GM10266 (cell line): ENCODE results near the gene ARL9.

Experiments
- DNase-seq: peaks from one replicate; pipeline ENCODE4 v3.0.0; 2012; ENCODE audit errors: extremely low spot score
- TF ChIP-seq, protein P1 (sequence below): IDR thresholded peaks from 2 replicates; pipeline ENCODE4 v1.5.1; 2012; ENCODE audit warnings: mild to moderate bottlenecking, low read depth; ENCODE audit not compliant: control insufficient read depth, insufficient read depth; ENCODE audit errors: missing control alignments

The ARL9 gene

DNA sequence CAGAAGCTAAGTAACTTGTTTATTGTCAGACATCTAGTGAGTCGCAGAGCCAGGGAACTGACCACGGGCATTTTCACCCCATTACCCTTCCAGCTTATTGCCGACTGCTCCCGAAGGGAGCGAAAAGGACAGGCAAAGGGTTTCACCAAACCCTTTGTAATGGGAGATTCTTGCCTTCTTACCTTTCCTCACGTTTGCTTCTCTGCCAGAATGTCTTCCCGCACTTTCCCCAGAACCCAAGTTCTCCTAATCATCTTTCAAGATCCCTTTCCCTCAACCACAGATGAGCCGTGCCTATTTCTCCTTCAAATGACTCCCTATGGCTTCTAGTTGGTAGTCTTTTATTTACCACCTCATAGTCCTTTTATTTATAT lies 38.7 kb upstream of the ARL9 start:
- TF ChIP-seq, protein P1, sequence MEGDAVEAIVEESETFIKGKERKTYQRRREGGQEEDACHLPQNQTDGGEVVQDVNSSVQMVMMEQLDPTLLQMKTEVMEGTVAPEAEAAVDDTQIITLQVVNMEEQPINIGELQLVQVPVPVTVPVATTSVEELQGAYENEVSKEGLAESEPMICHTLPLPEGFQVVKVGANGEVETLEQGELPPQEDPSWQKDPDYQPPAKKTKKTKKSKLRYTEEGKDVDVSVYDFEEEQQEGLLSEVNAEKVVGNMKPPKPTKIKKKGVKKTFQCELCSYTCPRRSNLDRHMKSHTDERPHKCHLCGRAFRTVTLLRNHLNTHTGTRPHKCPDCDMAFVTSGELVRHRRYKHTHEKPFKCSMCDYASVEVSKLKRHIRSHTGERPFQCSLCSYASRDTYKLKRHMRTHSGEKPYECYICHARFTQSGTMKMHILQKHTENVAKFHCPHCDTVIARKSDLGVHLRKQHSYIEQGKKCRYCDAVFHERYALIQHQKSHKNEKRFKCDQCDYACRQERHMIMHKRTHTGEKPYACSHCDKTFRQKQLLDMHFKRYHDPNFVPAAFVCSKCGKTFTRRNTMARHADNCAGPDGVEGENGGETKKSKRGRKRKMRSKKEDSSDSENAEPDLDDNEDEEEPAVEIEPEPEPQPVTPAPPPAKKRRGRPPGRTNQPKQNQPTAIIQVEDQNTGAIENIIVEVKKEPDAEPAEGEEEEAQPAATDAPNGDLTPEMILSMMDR: no peak
- no peak for DNase-seq

DNA sequence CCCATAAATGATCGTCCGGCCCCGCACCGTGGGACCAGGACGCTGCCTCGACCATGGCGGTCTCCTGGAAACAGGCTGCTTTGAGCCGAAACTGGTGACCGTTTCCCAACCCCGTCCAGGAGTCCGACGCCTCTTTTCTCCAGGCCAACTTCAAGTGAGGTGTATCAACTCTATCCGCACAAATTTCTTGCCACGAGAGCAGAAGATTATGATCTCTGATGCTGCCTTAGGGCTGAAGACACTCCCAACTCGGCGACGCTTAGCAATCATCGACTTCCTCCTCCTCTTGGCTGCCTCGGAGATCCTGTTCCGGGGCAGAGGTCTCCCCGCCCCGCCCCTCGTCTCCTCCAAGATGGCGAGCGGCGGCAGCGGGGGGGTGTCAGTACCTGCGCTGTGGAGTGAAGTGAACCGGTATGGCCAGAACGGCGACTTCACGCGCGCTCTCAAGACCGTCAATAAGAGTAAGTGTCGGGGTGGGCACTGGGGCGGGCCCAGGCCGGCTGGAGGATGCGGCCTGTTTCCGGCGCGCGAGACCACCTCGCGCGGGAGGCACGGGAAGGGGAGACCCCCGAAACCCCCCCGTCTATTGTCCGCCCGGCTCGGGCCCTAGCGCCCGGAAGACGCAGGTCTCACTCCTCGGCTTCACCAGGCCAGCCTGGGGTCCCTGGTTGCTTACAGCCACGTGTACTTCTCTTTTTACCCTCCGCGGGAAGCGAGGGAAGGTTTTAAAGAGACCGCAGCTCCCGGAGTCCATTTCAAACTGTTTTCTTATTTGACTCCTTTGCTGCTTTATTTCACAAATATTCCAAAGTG lies 38.1 kb upstream of the ARL9 start, which contains the start of gene SRP72:
Gene SRP72 (plus strand): TSS at position 334 of the 813 bp plus-strand sequence. CDS start 19 bp downstream, at position 353.
- DNase-seq: peak; percentile 87

DNA sequence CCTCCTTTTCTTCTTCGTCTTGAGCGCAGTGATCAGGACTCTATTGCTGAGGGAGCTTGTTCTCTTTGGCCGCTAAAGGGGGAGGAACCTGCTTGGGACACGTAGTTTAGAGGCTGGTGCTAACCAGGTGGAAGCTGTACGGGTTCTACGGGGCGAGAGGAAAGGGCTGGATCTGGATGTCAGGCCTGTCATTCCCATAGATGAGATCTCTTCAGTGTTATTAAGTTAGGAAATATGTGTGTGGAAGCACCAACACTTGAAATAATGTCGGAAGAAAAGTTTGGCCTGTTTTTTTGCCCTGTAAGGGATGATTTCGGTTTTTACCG lies 37.5 kb upstream of the ARL9 start:
- peak; percentile 35 for DNase-seq
- TF ChIP-seq, protein P1: no peak

More for the DNA sequence above, 38.1 kb upstream of the ARL9 start, which contains the start of gene SRP72:
- TF ChIP-seq, protein P1: no peak

DNA sequence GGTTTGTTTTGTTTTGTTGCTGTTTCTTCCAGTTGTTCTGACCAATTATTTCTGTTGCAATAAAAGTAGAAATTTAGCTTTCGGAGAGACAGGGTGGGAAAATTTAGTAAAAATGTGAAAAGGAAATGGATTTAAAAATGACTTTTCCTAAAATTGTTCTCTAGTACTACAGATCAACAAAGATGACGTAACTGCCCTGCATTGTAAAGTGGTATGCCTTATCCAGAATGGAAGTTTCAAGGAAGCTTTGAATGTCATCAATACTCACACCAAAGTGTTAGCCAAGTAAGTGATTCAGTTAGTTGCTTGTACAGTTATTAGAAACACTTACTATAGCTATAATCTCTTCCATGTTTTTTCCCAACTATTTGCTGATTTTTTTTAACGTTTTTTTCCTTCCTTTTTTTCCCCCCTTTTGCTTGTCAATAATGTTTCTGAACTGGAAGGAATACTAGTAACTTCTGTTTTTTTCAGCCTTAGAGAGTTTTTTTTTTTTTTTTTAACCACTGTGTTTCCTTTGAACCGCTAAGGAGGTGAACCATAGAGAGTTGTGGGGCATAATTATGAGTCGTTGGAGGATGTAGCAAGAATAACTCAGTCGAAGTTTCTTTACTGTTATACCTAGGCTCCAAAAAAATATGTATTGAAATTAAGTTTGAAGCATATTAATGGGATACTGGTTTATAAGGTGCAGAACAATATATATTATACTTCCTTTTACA lies 35.9 kb upstream of the ARL9 start:
- DNase-seq: no peak
- TF ChIP-seq, protein P1: no peak

DNA sequence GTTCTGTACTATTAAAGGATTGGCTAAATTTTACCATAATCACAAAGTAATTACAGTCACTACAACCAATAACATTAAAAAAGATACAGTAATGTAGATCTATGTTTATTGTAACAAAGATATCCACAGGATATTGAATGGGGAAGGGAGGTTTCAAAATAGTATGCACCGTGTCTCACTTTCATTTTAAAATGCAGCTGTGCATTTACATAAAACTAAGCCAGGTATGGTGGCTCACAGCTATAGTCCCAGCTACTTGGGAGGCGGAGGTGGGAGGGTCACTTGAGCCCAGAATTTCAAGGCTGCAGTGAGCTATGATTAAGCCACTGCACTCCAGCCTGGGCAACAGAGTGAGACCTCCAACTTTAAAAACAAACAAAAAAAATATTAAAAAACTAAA lies 29.7 kb upstream of the ARL9 start:
- no peak for DNase-seq

DNA sequence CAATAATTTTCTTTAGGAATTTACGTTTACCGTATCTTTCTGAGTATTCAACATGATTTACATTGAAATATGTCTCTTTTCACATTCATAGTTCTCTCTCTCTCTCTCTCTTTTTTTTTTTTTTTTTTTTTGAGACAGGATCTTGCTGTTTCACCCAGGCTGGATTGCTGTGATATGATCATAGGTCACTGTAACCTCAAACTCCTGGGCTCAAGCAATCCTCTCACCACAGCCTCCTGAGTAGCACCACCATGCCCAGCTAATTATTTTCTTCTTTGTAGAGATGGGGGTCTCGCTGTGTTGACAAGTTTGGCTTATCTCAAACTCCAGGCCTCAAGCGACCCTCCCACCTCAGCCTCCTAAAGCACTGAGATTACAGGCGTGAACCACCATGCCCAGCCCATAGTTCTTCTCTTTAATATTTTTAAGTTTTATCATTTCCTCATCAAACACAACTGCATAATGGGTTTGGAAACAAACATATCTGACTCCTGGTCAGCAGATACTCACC lies 28.3 kb upstream of the ARL9 start:
- TF ChIP-seq, protein P1: no peak
- DNase-seq: no peak

More for the DNA sequence above, 29.7 kb upstream of the ARL9 start:
- TF ChIP-seq, protein P1: no peak

DNA sequence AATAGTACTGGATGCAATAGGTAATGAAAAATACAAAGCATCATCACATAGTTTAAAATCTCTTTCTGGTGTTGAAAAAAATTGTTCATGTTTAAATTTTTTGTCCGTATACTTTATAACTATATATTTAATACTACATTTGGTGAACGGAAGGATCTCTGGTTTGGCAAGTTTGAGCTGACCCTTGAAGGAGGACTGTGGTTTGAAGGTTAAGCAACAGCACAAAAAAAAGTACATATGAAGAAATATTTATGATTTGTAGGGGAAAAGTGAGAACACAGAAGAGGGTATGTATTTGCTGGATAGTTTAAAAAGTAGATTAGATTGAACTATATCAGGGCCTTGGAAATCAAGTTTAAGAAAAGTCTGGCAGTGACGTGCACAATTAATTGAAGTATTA lies 24.9 kb upstream of the ARL9 start:
- TF ChIP-seq, protein P1: no peak
- DNase-seq: no peak
